ENCODE measurements around the gene RNFT2.

RNFT2 gene, protein sequence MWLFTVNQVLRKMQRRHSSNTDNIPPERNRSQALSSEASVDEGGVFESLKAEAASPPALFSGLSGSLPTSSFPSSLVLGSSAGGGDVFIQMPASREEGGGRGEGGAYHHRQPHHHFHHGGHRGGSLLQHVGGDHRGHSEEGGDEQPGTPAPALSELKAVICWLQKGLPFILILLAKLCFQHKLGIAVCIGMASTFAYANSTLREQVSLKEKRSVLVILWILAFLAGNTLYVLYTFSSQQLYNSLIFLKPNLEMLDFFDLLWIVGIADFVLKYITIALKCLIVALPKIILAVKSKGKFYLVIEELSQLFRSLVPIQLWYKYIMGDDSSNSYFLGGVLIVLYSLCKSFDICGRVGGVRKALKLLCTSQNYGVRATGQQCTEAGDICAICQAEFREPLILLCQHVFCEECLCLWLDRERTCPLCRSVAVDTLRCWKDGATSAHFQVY

DNA sequence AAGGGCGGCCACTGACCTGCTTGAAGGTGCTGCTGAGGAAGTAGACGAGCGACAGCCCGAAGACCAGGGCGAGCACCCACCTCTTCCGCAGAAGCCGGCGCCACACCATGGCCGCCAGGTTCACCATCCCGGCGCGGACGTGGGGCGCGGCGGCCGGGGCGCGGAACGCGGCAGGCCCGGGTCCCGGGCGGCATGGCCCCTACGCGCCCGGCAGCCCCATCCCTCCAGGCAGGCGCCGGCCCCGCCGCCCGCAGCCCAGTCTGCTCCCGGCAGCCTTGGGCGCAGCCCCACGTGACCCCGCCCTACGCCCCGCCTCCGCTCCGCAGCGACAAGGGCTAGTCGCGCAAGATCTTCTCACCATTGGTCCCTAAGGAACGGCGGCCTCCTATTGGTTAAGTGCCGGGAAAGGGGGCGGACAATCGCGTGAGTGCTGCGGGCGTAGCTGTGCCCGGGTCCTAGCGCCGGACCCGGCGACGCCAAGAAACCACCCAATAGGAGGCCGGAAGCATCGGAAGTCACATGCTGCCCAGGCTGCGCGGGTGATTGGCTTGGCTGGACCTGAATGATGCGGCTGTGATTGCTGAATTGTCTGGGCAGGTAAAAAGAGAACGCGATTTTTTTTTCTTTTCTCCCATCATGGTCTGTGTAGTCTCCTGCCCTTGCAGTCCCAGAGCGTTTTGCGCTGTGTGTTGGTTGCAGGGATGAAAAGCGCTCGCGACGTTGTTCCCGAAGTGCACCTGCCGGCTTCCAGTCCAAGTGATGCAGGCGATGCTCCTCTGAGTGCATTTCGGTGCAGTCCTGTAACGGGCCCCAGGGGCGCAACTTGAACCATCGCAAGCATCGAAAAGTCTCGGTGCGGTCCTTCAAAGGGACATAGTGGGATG is at the start of gene RNFT2, which contains the start of gene SPRING1:
Gene RNFT2 (plus strand): TSS at position 542 of the 884 bp plus-strand sequence. CDS start 2,183 bp downstream, outside the sequence.
Gene SPRING1 (minus strand): TSS at position 296 of the 884 bp plus-strand sequence. CDS start 169 bp downstream, at position 127.
- DNase-seq = peak; percentile 99

DNA sequence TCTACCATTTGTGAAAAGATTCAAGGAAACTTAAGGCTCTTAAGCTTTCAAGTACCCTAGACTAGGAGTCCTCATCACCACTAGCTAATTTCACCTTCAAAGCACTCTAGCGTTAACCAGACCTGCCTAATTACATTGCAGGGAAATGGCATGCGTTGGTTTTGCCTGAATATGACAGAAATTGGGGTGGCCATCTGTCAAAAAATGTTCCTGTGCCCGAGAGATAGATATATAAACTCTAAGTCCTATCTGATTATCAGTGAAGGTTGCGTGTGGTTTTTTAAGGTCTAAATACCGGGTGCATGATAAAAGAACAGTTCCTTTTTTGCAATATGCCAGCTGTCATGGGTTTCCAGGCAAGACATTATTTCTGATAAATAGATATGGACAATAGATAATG is 48.6 kb upstream of the RNFT2 start:
- DNase-seq = no peak

DNA sequence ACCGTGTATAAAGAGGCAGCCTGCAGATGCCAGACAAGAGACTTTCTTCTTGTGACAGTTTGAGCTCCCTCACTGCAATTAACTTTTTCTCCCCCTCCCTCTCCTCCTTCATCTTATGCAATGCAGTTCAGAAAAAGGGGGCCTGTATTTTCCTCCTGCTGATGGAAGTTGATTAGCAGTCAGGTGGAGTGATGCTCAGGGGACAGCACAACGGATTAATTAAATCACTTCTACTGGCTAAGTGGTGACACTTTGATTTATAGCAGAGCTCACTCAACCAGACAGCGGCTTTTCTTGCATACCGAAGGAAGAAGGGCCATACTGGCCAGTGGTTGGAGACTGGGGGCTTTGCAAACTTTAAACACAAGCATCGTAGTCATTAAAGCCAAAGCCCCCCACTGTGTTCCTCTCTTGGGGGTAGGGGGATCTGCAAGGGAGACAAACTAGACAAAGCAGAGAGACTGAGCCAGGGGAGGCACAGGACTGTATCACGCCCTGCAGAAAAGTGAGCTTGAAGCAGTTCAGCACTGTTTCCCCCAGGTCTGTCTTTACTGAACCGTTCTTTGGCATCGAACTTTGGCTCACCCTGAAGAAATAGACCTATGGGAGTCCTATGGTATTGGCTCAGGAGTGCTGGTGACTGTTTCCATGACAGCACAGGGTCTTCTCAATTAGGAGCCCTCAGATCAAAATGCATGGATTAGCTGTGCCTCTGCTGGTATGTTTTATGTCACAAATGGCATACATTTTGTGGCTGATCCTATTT is 48.0 kb upstream of the RNFT2 start:
- DNase-seq = no peak

DNA sequence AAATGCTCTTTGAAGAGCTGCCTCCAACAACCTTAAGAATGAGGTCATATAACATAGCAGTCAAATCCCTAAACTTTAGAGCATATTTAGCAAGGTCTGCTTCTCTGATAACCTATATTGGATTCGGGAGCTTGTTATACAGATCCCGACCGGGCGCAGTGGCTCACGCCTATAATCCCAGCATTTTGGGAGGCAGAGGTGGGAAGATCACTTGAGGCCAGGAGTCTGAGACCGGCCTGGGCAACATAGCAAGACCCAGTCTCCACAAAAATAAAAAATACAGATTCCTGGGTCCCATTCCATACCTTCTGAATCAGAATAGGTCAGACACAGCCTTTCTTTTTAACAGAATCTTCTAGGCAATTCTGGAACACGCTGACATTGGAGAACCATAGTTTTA is 46.9 kb upstream of the RNFT2 start:
- DNase-seq = no peak

DNA sequence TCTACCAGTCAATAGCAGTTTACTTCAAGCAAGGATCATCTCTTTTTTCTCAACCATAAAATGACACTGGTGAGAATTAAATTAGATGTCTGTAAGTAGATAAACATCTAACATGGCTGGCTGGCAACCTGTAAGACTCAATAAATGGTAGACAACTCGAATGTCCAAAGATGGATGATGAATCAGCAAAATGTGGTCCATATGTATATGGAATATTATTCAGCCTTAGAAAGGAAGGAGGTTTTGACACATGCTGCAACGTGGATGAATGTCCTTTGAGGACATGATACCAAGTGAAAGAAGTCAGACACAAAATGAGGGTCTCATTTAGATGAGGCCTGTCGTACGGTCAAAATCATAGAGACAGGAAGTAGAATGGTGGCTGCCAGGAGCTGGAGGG is 46.5 kb upstream of the RNFT2 start:
- no peak for DNase-seq

DNA sequence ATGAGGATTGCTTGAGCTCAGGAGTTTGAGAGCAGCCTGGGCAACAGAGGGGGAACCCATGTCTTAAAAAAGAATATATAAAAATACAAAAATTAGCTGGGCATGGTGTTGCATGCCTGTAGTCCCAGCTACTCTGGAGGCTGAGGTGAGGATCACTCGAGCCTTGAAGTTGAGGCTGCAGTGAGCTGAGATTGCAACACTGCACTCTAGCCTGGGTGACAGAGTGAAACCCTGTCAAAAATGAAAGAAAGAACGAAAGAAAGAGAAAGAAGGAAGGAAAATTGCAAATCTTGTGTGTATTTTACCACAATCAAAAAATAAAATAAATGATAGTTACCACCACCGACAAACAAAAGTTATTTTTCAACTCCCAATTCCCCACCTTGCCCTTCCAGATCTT is 45.5 kb upstream of the RNFT2 start:
- DNase-seq = no peak

DNA sequence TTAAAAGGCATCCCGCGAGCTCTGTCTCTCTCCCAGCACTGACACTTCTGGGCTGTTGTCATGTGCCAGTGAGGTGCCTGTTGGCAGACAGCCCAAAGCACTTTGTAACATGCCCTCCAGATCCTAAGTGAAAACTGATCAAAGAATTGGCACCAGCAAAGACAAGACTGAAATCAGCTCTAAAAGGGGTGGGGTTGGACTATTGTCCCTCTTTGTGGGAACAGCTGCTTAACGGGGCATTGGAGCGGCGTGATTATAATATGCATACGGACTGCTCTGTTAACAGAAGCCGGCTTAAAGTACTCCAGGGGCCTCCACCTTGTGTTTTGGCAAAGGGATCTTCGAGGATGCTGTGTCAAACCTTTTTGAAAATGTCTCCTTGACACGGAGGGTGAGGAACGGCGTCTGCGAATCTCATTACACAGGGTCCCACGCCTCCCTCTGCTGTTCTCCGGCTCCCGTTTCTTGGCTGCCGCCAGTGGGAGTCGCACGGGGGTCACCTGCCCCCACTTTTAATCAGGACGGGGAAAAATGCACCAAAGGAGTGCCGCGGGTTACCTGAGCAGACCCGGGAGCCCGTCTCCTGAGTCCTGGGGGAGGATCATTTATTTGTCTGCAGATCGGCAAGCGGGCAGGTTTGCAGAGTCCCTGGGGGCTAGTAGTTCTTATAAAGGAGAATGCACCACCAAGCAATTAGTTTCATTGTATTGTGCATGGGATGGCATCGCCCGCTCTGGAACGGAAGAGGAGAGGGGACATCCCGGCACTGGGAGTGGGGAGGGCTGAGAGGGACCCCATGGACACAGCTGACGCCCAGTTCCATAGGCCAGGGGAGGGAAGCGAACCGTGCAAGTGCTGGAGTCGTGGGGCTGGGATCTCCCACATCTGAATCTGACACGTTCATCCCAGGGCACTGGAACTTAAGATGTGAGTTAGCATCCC is 44.6 kb upstream of the RNFT2 start:
- no peak for DNase-seq

DNA sequence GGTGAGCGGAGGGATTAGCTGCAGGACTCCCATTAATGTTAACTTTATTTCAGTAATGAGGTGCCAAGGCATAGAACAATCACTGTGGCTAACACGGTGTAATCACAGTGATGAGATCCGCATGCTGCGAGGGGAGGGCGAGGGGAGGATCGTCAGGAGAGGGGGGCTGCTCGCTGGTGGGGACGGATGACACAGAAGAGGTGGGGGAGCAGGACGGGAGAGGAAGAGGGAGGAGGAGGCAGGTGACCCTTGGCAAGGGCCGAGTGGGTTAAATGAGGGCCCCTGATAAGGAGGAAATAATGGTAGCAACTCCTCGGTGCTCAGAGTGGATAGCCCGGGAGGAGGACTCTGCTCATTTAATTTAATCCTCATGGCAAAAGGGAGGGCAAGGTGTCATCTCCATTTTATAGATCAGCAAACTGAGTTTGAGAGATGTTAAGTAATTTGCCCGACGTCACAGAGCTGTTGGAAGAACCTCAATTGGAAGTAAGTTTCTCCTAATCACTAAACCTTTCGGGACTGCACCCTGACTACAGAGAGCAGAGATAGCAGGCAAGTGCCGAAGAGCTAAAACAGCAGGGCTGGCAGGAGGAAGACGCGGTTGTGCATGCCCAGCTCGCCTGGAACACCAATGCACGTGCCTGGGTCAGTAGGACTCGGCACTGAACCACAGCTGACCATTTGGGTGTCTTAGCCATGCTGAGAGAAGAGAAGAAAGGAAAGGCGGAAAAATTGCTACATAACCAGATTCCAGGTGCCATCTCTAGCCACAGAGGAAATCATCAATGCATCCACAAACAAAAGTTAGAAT is 43.3 kb upstream of the RNFT2 start:
- DNase-seq = no peak

DNA sequence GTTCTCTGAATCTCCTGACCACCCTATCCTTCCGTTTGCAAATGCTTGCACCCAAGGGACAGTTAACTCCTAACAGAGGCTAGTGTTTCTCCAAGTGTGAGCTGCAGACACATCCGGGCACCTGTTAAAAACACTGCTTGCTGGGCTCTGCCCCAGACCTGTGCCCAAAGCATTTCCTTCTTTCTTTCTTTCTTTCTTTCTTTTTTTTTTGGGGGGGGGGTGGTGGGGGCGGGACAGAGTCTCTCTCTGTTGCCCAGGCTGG is 42.7 kb upstream of the RNFT2 start:
- no peak for DNase-seq

DNA sequence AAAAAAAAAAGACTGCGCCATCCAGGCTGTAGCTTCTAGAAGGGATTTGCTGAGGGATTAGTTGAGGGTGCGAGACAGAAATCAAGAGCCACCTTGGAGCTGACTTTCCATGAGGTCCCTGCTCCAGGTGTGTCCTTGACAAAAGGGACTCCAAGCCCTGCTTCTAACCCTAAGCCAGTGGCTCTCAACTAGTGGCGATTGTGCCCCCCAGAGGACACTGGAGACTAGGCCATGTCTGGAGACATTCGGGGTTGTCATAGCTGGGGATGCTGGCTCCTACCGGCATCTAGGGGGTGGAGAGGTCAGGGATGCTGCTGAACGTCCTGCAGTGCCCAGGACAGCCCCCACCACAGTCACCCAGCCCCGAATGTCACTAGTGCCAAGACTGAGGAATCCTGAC is 40.8 kb upstream of the RNFT2 start:
- no peak for DNase-seq

DNA sequence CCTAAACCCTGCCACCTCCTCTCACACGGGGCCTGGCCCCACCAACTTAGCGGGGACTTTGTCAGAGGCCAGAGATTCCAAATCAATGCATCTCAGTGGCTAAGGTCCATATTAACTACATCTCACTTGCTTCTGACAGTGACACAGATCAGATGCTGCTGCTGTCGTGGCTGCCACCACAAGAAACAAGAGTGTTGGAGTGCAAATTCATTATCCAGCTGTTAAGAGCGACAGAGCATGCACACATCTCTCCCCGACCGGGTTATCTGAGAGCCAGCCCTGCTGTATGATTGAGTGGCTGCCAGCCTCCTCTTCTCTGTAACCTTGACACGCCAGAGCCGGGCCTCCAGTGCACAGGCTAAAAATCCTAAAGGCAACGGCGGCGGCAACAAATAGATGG is 40.4 kb upstream of the RNFT2 start:
- DNase-seq = no peak

DNA sequence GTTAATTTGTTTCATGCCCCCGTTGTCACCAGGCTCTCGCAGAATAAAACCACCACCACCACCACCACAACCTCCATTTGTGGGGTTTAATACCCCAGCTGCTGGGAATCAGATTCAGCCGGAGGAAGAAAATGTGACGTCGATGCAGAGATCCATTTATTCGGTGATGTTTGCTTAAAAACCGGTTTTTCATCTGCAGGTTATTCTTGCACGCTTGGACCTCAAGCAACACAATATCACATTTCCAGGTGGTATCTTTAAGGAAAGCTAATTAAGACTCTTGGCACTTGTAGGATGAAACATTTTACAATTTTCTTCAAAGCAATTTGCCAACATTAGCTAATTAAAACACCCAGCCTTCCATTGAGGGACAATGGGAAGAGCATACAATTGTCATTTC is 40.0 kb upstream of the RNFT2 start:
- no peak for DNase-seq

DNA sequence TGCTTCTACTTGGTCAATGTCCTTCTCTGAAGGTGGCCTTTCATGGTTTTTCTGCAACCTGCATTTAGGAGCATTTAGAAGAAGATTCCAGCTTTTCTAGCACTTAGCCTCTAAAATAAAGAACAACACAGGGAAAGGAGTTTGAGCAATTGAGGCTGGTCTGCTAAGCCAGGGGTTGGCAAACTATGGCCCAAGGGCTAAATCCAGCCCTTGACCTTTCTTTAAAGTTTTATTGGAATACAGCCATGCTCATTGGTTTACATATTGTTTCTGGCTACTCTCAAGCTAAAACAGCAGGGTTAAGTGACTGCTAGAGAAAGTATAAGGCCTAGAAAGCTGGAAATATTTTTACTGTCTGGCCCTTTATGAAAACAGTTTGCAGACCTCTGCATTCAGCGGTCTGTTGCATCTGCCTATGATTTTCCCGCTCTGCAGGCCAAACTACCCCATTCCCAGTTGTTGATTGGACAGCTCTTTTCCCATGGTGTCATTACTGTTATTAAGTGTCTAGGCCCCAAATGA is 39.5 kb upstream of the RNFT2 start:
- DNase-seq = no peak

DNA sequence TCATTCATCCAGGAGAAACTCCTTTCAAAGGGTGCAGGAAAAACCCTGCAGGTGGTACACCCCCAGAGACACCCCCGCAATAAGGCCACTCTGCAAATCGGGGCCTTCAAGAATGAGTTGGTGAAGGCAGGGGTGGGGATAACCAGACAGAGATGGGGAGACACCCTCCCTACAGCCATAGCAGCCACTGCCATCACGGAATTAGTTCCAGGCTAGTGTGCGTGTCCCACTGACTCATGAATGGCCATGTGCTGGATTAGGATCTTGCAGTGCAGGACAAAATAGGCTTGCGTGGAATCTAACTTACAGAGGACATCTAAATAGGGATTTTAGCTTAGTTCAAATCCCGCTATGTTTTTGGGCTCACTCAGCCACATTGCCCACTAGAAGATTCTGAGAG is 38.0 kb upstream of the RNFT2 start:
- DNase-seq = no peak

DNA sequence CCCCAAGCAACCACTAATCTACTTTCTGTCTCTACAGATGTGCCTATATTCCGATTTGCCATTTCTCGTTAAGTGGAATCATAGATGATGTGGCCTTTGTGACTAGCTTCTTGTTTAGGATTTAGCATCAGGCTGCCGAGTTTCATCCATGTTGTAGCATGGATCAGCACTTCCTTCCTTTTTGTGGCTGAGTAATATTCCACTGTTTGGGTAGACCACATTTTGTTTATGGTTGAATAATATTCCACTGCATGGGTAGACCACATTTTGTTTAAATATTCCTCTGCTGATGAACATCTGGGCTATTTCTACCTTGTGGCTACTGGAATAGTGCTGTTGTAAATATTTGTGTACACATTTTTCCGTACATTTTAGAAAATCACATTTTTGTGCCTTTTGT is 36.7 kb upstream of the RNFT2 start:
- no peak for DNase-seq

DNA sequence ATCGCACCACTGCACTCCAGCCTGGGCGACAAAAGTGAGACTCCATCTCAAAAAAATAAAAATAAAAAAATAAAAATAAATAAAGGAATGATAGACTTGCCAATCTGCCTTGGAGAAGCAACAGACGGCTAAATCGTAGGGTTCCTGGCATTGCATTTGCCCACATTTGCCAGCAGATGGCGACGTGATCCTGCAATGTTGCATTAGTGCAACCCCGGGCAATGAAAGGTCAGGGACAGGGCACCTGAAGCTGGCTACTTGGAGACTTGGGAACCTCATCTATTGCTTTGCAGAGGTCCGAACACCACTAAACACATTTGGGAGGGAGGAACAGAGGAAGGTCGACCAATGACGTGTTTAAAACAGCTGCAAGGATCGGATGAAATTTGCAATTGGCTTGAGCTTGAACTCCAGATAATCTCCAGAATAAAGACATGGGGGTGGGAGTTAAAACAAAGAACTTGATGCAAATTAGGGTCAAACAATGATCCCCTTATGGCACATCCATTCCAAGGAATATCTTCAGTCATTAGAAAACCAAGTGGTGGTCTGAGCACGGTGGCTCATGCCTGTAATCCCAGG is 34.8 kb upstream of the RNFT2 start:
- DNase-seq = peak; percentile 62 to 69

DNA sequence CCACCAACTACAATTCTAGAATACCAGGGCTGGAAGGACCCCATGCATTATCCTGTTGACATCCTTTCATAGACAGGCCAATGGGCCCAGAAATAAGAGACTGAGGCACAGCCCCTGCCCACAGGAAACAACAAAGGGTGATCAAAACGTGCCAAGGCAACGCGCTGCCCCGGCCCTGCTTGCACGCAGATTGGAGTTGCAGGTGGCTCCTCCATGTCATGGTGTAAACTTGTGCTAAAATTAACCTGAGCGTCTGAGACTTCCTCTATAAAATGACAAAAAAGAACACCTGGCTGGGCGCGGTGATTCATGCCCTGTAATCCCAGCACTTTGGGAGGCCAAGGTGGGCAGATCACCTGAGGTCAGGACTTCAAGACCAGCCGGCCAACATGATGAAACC is 30.4 kb upstream of the RNFT2 start:
- no peak for DNase-seq

DNA sequence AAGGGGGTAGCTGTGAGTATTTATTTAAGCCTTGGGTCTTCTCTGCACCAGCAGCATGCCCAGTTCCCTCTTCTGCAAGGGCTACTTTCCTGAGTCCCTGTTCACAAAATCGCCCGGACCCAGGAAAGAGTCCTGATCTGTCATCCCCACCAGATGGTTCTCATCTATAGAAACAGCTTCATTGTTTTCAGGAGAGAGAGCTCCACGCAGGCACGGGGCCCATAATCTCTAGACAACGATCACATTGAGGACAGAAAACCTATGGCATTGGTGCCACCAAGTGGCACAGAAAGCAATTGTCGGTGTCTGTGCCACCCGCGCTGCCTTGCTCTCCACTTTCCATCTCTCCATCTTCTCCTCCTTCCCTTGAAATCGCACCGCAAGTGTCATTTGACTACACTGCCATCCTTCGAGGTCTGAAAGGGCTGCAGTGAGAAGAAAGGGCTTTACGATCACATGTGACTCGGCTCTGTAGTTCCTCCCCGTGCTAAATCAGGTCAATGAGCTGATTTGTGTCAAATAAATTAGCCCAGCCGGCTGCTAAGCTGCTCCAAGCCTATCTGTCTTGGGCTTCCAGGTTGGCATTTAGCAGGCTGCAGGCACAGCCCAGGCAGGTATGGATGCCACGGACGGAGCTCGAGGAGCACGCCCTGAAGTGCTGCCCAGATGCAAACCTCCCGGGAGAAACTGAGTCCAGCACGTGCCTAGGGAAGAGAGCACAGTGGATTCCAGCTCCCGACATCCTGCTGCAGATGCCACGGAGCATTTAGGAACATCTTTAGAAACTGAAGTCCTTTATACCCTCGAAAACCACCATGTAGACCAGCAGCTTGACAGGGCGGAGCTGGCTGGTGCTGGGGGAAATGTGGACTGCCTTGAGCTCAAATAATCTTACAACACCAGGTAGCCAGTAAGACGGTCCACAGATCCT is 29.0 kb upstream of the RNFT2 start:
- DNase-seq = peak; percentile 48 to 54

DNA sequence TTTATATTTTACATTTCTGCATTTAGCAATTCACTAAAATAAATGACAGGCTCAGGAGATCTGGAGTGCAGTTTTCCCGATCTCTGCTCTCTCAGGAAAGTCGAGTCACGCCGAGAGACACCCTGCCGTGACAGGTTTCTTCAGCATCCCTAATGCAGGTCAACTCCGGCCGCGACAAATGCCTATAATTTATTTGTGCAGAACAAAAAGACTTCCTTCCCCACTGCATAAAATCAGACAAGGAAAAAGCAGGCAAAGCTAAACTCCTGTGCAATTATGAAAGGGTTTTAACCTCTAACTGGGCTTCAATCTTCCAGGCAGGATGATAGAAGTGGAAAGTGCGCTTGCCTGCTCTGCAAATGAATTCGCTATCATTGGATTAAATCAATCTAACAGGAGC is 28.3 kb upstream of the RNFT2 start:
- DNase-seq = no peak

All from CD4-positive, alpha-beta T cell treated with Interferon alpha-2 for 1 hour (primary cell).